ENCODE measurements around the gene CBR1. TPM values are rescaled to one million over a fixed set of nuclear protein-coding genes. Genes with fewer than 3 reads are reported as not detected.
A peak's percentile ranks its signal among the peaks of the same experiment; 100 is the strongest.

CBR1 gene
- total RNA-seq: 10 to 100 TPM; 43.4 to 43.7 TPM

DNA sequence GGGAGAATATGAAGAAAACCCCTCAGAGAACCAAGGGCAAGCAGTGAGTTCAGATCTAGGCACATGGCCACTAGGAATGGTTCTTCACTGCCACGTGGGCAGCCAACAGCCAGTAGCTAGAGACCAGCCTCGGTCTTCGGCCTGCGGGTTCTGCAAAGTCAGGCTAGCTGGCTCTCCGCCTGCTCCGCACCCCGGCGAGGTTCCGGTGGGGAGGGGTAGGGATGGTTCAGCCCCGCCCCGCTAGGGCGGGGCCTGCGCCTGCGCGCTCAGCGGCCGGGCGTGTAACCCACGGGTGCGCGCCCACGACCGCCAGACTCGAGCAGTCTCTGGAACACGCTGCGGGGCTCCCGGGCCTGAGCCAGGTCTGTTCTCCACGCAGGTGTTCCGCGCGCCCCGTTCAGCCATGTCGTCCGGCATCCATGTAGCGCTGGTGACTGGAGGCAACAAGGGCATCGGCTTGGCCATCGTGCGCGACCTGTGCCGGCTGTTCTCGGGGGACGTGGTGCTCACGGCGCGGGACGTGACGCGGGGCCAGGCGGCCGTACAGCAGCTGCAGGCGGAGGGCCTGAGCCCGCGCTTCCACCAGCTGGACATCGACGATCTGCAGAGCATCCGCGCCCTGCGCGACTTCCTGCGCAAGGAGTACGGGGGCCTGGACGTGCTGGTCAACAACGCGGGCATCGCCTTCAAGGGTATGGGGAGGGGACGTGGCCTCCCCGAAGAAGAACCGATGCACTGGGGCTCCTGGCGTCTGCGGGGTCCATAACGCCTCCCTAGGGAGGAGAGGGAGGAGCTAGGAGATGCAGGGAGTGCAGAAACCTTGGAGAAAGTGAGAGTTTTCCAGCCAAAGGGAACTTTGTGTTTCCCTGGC, at the start of gene CBR1:
Gene CBR1 (plus strand): TSS at position 312 of the 871 bp plus-strand sequence. CDS start 92 bp downstream, at position 404.
- Mint-ChIP-seq H3K4me1 (peaks cover 41% of the 10 kb centered on the region), H3K36me3 (peaks cover 31% of the 10 kb centered on the region), H3K9me3 (peaks cover 13% of the 10 kb centered on the region), H3K27ac (peak within 1 kb of the TSS; percentile 81), H3K27me3 (no peaks in the 10 kb centered on the region), H3K4me3 (peak within 1 kb of the TSS; percentile 85)
- peak; percentile 89 for DNase-seq

DNA sequence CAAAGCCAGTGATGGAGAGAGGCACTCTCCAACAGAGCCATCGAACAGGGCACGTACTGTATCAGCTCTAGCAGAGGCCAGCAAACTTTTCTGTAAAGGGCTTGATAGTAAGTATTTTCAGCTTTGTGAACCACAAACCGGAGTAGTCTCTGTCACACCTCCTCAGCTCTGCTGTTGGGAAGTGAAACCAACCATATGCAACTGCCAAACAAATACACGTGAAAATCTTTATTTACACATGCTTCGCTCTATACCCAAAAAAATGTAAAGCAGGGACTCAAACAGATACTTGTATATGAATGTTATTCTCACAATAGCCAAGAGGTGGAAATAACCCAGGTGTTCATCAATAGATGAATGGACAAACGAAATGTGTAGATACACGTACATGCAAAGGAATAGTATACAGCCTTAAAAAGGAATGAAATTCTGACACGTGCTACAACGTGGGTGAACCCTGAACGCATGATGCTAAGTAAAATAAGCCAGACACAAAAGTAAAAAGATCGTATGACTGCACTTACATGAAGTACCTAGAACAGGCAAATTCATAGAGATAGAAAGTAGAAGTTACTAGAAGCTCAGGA, 48.5 kb upstream of the CBR1 start:
- H3K27me3 Mint-ChIP-seq: no peaks in the 10 kb centered on the region
- DNase-seq: no peak
- peaks cover 2% of the 10 kb centered on the region for H3K9me3 Mint-ChIP-seq
- H3K36me3 Mint-ChIP-seq: peaks cover 5% of the 10 kb centered on the region
- no peak overlapping the region for H3K27ac Mint-ChIP-seq
- H3K4me3 Mint-ChIP-seq: no peak overlapping the region
- H3K4me1 Mint-ChIP-seq: no peaks in the 10 kb centered on the region

DNA sequence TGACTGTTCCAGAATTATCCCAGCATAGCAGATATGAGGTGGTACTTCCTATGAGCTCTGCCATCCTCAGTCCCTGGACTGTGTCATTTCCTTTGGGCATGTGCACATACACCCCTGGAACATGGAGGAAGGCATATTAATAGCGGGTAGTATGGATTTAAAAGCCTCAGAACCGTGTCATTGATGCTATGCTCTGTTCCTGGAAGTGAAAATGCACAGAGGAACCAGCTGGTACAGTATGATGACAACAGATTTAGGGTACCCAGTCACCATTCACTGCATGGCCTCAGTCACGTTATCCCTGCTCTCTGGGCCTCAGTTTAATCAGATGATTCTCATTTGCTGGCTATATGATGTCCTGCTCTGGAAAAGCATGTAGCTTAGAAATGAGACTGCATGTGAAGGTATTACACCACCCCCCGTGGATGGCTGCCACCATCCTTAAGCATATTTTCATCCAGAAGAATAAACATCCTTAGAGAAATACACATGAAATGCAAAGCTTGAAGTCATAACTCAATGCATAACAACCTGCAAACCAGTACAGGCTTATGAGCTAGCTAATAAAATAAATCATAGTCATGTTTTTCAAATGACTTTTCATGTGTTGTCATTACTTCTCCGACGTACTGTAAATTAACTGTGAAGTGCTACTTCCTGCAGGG, 47.3 kb upstream of the CBR1 start:
- H3K36me3 Mint-ChIP-seq: peaks cover 5% of the 10 kb centered on the region
- no peaks in the 10 kb centered on the region for H3K4me1 Mint-ChIP-seq
- no peak for DNase-seq
- no peak overlapping the region for H3K27ac Mint-ChIP-seq
- no peaks in the 10 kb centered on the region for H3K27me3 Mint-ChIP-seq
- H3K9me3 Mint-ChIP-seq: peaks cover 2% of the 10 kb centered on the region
- no peak overlapping the region for H3K4me3 Mint-ChIP-seq

DNA sequence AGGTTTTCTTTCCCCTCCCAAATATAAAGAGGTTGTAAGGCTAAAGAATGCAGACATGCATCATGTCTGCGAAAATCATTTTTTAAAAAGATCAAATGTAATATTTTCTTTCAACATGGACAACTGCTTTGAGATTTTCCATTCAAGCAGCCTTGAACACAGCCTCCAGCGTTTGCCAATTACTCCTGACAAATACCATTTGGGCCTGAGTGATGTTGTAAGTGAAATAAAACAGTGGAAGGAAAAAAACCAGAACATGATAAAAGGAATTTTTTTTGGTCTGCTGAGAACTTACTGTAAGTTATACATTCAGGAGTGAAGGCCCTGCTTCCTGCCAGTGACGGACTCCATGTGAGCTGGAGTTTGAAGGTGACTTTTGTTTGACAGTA, 46.7 kb upstream of the CBR1 start:
- Mint-ChIP-seq H3K4me1 (no peaks in the 10 kb centered on the region), H3K4me3 (no peak overlapping the region), H3K27ac (no peak overlapping the region), H3K9me3 (peaks cover 2% of the 10 kb centered on the region), H3K36me3 (peaks cover 5% of the 10 kb centered on the region), H3K27me3 (no peaks in the 10 kb centered on the region)
- no peak for DNase-seq

DNA sequence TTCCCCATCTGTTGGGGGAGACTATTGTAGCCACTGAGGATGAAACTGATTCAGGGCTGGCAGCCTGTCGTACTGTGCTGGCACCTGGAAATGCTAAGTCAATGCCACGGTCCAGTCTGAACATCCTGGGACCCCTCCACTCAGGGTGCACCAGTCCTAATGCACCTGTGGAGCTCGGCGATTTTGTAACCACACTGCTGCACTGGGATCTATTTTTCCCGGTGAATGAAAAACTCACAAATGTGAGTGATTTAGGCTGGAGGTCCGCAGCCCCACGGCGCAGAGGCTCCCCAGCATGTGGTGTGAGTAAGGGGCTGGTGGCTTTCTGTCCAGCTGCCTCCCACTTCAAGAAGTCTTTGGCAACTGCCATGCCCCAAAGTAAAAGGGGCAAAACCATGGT, 45.0 kb upstream of the CBR1 start:
- H3K4me3 Mint-ChIP-seq: no peak overlapping the region
- H3K36me3 Mint-ChIP-seq: peaks cover 5% of the 10 kb centered on the region
- H3K27ac Mint-ChIP-seq: no peak overlapping the region
- peaks cover 3% of the 10 kb centered on the region for H3K4me1 Mint-ChIP-seq
- H3K9me3 Mint-ChIP-seq: peaks cover 2% of the 10 kb centered on the region
- H3K27me3 Mint-ChIP-seq: no peaks in the 10 kb centered on the region
- no peak for DNase-seq

DNA sequence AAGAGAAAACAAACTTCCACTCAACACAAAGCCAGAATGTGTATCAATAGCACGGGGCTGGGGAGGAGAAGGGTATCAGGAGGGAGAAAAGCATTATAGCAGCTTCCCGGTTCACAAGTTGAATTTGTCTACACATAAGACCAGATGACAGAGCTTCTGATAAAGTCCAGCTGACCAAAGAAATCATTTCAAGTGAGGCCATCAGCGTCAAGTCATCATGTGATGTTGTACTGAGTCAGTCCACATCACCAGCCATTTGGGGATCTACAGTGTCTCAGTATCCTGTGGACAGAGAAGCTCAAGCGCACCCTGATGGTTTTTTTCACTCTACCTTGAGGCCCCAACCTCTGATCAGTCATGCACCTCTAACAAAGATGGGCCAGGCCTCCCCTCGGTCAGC, 42.5 kb upstream of the CBR1 start:
- Mint-ChIP-seq H3K4me3 (no peak overlapping the region), H3K9me3 (no peaks in the 10 kb centered on the region), H3K36me3 (no peaks in the 10 kb centered on the region), H3K4me1 (peaks cover 3% of the 10 kb centered on the region), H3K27me3 (no peaks in the 10 kb centered on the region), H3K27ac (no peak overlapping the region)
- no peak for DNase-seq

DNA sequence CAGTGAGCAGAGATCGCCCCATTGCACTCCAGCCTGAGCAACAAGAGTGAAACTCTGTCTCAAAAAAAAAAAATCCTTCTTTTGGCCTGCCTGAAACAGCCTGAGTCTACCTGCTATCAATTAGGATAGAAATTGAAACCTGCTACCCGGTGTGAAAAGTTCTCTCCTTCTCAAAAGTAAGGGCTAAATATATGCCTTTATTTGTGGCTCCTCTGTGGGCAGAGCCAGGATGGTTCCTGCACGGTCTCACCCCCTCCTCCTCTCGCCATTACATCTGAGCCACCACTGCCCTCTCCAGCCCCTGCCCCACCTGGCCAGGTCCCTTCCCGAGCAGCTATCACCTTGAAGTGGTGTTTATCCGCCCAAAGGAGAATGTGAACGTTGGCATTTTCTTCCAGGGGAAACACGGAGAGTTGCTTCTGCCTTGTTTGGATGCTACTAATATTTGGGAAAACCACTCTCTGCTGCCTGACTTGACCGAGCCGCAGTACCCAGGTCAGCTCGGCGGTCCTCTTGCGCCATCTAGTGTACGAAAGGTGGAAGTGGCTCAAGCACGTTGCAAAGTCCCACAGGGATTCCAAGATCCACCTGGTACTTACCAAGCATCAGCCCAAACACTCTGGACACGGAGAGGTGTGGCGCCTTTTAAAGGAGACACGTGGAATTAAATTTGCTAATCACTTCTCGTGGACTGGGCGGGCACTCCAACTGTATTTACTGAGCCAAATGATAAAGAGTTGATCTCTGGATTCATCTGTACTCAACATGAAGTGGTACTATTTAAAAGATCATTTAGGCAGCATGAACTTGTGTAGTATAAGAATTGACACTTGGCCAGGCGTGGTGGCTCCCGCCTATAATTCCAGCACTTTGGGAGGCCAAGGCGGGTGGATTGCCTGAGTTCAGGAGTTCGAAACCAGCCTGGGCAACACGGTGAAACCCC, 41.4 kb upstream of the CBR1 start:
- Mint-ChIP-seq H3K4me1 (peaks cover 3% of the 10 kb centered on the region), H3K4me3 (no peak overlapping the region), H3K9me3 (no peaks in the 10 kb centered on the region), H3K27ac (no peak overlapping the region), H3K27me3 (no peaks in the 10 kb centered on the region), H3K36me3 (peaks cover under 1% of the 10 kb centered on the region)
- DNase-seq: peak; percentile 41

DNA sequence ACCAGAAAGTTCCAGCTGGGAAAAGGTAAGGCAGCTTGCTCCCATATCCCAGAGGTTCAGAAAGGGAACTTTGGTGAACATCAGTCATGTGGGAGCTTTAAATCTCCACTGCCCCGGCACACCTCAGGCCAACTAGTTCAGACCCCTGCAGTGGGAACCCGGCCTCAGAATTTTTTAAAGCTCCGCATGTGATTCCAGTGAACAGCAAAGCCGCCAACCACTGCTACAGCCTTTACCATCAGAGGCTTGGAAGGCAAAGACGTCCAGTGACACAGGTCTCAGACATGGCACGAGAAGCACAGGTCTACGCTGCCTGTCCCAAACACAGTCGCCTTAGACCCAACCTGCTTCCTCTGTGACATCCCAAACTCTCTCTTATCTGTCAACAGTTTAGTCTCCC, 40.5 kb upstream of the CBR1 start:
- Mint-ChIP-seq H3K4me1 (peaks cover 3% of the 10 kb centered on the region), H3K9me3 (no peaks in the 10 kb centered on the region), H3K27me3 (no peaks in the 10 kb centered on the region), H3K27ac (no peak overlapping the region), H3K36me3 (peaks cover 2% of the 10 kb centered on the region), H3K4me3 (no peak overlapping the region)
- no peak for DNase-seq

DNA sequence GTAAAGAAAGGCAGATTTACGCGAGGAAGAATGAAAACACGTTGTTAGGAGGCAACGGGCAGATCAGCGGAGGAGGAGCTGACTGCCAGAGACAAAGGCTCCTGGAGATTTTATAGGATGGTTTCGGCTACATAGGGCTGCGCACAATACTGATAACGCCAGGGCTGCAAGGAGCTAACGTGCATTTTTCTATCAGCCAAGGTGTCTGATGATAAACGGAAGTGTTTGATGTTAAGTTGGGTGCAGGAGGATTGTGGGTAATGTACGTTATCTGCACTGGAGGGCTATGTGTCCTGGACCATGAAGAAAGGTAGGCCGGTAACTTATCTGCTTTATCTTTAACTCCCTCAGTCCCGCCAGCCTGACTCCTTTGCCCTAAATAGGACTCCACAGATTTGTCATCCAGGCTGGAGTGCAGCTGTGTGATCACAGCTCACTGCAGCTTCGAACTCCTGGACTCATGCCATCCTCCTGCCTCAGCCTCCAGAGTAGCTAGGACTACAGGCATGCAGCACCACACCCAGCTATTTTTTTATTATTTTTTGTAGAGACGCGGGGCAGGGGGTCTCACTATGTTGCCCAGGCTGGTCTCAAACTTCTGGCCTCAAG, 39.1 kb upstream of the CBR1 start:
- DNase-seq: no peak
- Mint-ChIP-seq H3K4me1 (peaks cover 3% of the 10 kb centered on the region), H3K4me3 (no peak overlapping the region), H3K36me3 (peaks cover 6% of the 10 kb centered on the region), H3K27me3 (no peaks in the 10 kb centered on the region), H3K27ac (no peak overlapping the region), H3K9me3 (no peaks in the 10 kb centered on the region)

DNA sequence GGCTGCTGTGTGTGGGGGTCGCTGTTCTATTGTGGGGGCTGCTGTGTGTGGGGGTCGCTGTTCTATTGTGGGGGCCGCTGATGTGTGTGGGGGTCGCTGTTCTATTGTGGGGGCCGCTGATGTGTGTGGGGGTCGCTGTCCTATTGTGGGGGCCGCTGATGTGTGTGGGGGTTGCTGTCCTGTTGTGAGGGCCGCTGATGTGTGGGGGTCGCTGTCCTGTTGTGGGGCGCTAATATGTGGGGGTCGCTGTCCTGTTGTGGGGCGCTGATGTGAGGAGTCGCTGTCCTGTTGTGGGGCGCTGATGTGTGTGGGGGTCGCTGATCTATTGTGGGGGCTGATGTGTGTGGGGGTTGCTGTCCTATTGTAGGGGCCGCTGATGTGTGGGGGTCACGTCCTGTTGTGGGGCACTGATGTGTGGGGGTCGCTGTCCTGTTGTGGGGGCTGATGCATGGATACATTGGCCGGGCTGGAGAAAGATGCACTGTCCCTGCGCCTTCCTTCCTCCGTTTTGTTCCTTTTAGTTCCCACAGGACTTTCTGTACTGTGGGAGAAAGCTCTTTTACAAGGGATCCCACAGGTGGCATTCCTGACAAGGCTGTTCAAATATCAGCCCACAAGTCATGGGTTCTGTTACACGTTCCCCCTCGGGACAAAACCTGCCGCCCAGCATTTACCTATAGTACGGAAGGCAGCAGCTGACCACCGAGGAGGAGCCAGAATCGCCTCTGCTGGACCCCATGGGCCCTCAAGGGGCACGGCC, 37.0 kb upstream of the CBR1 start:
- Mint-ChIP-seq H3K9me3 (no peaks in the 10 kb centered on the region), H3K36me3 (peaks cover 7% of the 10 kb centered on the region)

DNA sequence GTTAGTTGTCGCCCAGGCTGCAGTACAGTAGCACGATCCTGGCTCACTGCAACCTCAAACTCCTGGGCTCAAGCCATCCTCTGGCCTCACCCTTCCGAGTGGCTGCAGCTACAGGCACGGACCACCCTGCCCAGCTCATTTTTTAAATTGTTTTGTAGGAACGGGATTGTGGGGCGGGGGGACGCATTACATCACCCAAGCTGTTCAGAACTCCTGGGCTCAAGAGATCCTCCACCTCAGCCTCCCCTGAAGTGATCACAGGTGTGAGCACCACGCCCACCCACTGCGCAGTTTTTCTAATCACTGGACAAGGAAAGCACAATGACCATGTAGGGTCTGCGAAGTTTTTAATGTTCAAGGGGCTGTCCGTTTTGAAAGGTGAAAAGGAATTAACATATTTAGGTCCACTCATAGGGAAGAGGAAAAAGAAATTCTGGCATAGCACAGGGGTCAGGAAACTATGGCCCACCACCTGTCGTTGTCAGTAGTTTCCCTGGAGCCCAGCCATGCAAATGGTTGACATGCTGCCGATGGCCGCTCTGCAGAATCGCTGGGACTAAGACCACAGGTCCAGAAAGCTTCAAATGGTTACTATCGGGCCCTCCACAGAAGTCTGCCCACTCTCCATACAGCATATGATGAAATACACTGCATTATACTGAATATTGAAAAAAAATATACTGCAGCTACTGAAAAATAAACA, 35.5 kb upstream of the CBR1 start:
- no peak overlapping the region for H3K27ac Mint-ChIP-seq
- no peaks in the 10 kb centered on the region for H3K4me1 Mint-ChIP-seq
- no peak overlapping the region for H3K4me3 Mint-ChIP-seq
- peaks cover 14% of the 10 kb centered on the region for H3K36me3 Mint-ChIP-seq
- H3K27me3 Mint-ChIP-seq: no peaks in the 10 kb centered on the region
- no peak for DNase-seq
- H3K9me3 Mint-ChIP-seq: no peaks in the 10 kb centered on the region

More for the DNA sequence above, 37.0 kb upstream of the CBR1 start:
- peaks cover 3% of the 10 kb centered on the region for H3K4me1 Mint-ChIP-seq
- H3K27me3 Mint-ChIP-seq: no peaks in the 10 kb centered on the region
- no peak overlapping the region for H3K4me3 Mint-ChIP-seq
- DNase-seq: no peak
- no peak overlapping the region for H3K27ac Mint-ChIP-seq

DNA sequence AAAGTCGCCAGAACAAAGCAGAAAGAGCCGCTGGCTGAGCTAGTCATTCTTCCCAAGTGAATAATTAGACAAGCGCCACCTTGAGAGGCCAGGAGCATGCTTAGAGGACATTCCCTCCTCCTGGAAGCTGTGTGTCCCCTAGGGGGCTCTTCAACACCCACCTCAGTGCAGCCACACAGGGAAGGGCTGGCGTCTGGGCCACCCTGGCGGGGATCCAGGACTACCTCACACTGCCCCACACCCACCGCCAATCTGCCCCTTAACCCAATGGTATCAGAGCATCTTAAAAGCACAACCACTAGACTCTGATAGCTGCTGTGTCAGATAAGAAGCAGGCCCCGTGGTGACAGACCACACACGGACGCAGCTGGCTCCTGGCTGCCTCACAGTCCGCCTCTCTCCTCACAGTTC, 34.4 kb upstream of the CBR1 start:
- DNase-seq: no peak
- H3K4me1 Mint-ChIP-seq: no peaks in the 10 kb centered on the region
- H3K36me3 Mint-ChIP-seq: peaks cover 14% of the 10 kb centered on the region
- H3K27ac Mint-ChIP-seq: no peak overlapping the region
- no peaks in the 10 kb centered on the region for H3K9me3 Mint-ChIP-seq
- H3K4me3 Mint-ChIP-seq: no peak overlapping the region
- no peaks in the 10 kb centered on the region for H3K27me3 Mint-ChIP-seq

DNA sequence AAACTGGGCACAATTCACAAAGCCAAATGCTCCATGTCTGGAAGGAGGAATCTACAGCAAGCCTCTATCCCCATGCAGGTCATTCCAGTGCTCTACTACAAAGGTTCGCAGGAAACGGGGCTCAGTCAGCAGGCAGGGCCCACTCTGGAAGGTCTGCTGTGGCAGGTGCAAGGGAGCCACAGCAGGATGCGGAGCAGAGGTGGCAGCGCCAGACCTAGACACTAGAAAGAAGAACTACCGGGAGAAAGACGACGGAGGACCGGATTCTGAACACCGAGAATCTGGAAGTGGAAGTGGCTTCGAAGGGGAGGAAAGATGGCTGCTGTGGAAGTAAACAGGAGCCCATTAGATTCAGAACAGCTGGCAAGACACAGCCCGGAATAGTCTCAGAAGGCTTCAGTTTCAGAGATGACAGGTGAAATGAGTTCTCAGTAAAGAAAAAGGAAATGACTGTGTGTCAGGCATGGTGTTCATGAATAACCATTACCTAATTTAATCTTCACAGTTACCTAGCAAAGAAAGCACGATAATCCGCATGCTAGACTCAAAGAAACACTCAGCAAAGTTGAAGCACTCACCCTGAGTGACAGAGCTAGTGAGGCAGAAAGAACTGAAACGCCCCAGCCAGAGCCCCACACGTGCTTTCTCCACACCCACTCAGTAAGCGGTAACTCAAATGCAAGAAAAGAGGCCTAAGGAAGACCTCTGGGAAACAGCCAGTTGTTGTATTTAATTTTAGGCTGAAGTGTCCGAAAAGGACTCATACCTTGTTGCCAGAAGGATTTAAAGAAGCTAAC, 30.9 kb upstream of the CBR1 start:
- DNase-seq: no peak
- H3K4me1 Mint-ChIP-seq: no peaks in the 10 kb centered on the region
- no peaks in the 10 kb centered on the region for H3K27me3 Mint-ChIP-seq
- H3K4me3 Mint-ChIP-seq: no peak overlapping the region
- peaks cover 13% of the 10 kb centered on the region for H3K36me3 Mint-ChIP-seq
- no peaks in the 10 kb centered on the region for H3K9me3 Mint-ChIP-seq
- H3K27ac Mint-ChIP-seq: no peak overlapping the region
